Stimulated activated naive B cell treated with anti-CD40 and anti-IgM and Interleukin-4, amounts not matched to agents 10 μg/mL and 1 μg/mL and 100 μg/mL, for 72 hours (primary cell): ENCODE measurements around the gene SULT4A1.
A peak's percentile ranks its signal among the peaks of the same experiment; 100 is the strongest.
"Not testable (repeated sequence)": the region's sequence is repeated elsewhere in the genome, so short reads cannot be mapped to it uniquely, and the experiment has no call there.

Experiments
- ATAC-seq, 2 donors: fragments of 150-1000 bp; cut with Tn5 transposase; replicated peaks; 2 replicates each; pipeline ENCODE4 v1.10.0; 2021; ENCODE audit warnings: moderate library complexity in 1 of 2
- DNase-seq: peaks from one replicate; pipeline ENCODE4 v3.0.0; 2021
- H3K27ac Mint-ChIP-seq: one replicate; pipeline ENCODE4 v1.8.0; 2022; ENCODE audit warnings: mild to moderate bottlenecking, mixed read lengths
- H3K27me3 Mint-ChIP-seq, 2 donors: one replicate each; pipeline ENCODE4 v1.8.0; 2022; ENCODE audit warnings: mixed read lengths in 2 of 2
- H3K36me3 Mint-ChIP-seq, 2 donors: one replicate each; pipeline ENCODE4 v1.8.0; 2022; ENCODE audit warnings: mixed read lengths in 2 of 2, mild to moderate bottlenecking in 1 of 2
- H3K4me1 Mint-ChIP-seq, 2 donors: one replicate each; pipeline ENCODE4 v1.8.0; 2022; ENCODE audit warnings: mixed read lengths in 2 of 2, mild to moderate bottlenecking in 1 of 2
- H3K4me3 Mint-ChIP-seq, 2 donors: one replicate each; pipeline ENCODE4 v1.8.0; 2022; ENCODE audit warnings: mild to moderate bottlenecking in 2 of 2, mixed read lengths in 2 of 2, moderate library complexity in 1 of 2
- H3K9me3 Mint-ChIP-seq, 2 donors: one replicate each; pipeline ENCODE4 v1.8.0; 2022; ENCODE audit warnings: mixed read lengths in 2 of 2, mild to moderate bottlenecking in 1 of 2

The SULT4A1 gene

GRCh38 chr22:43883012-43883661 lies 20.8 kb upstream of the SULT4A1 start:
- no peak overlapping the region for H3K4me3 Mint-ChIP-seq
- DNase-seq = peak; percentile 31
- peaks cover 0 to 1% of the 10 kb centered on the region in 2 donors for H3K9me3 Mint-ChIP-seq
- H3K27me3 Mint-ChIP-seq = peaks cover 43 to 56% of the 10 kb centered on the region in 2 donors
- H3K36me3 Mint-ChIP-seq = no peaks in the 10 kb centered on the region
- no peak overlapping the region for H3K27ac Mint-ChIP-seq
- peak; percentile 81 to 84 for ATAC-seq
- peaks cover 4% of the 10 kb centered on the region in 2 donors for H3K4me1 Mint-ChIP-seq

- H3K27ac Mint-ChIP-seq = no peak overlapping the region
- no peak overlapping the region for H3K4me3 Mint-ChIP-seq
- peaks cover 48 to 60% of the 10 kb centered on the region in 2 donors for H3K27me3 Mint-ChIP-seq
- peaks cover 0 to 1% of the 10 kb centered on the region in 2 donors for H3K9me3 Mint-ChIP-seq
- DNase-seq = no peak
- H3K36me3 Mint-ChIP-seq = no peaks in the 10 kb centered on the region
- H3K4me1 Mint-ChIP-seq = peaks cover 4% of the 10 kb centered on the region in 2 donors
- ATAC-seq = no peak
Measured at GRCh38 chr22:43882122-43882767, 19.9 kb upstream of the SULT4A1 start.

GRCh38 chr22:43881091-43882061 lies 19.1 kb upstream of the SULT4A1 start:
- ATAC-seq = no peak
- Mint-ChIP-seq H3K9me3 (peaks cover 0 to 1% of the 10 kb centered on the region in 2 donors), H3K4me3 (no peak overlapping the region)

GRCh38 chr22:43880541-43880991 lies 18.3 kb upstream of the SULT4A1 start:
- H3K9me3 Mint-ChIP-seq = peaks cover 0 to 1% of the 10 kb centered on the region in 2 donors
- no peak for DNase-seq
- H3K36me3 Mint-ChIP-seq = no peaks in the 10 kb centered on the region
- ATAC-seq = no peak
- no peak overlapping the region for H3K27ac Mint-ChIP-seq
- no peak overlapping the region for H3K4me3 Mint-ChIP-seq
- H3K4me1 Mint-ChIP-seq = peaks cover 4% of the 10 kb centered on the region in 2 donors
- peaks cover 51 to 55% of the 10 kb centered on the region in 2 donors for H3K27me3 Mint-ChIP-seq

More at GRCh38 chr22:43881091-43882061, 19.1 kb upstream of the SULT4A1 start:
- Mint-ChIP-seq H3K4me1 (peaks cover 4% of the 10 kb centered on the region in 2 donors), H3K27ac (no peak overlapping the region), H3K27me3 (peaks cover 49 to 54% of the 10 kb centered on the region in 2 donors), H3K36me3 (no peaks in the 10 kb centered on the region)
- no peak for DNase-seq

GRCh38 chr22:43879901-43880540 lies 17.7 kb upstream of the SULT4A1 start:
- DNase-seq (no peak), ATAC-seq (no peak)
- no peak overlapping the region for H3K4me3 Mint-ChIP-seq
- H3K4me1 Mint-ChIP-seq = peaks cover 3 to 4% of the 10 kb centered on the region in 2 donors
- no peaks in the 10 kb centered on the region for H3K9me3 Mint-ChIP-seq
- H3K27me3 Mint-ChIP-seq = peaks cover 51 to 53% of the 10 kb centered on the region in 2 donors
- no peaks in the 10 kb centered on the region for H3K36me3 Mint-ChIP-seq
- no peak overlapping the region for H3K27ac Mint-ChIP-seq

- no peak for ATAC-seq
- no peak overlapping the region for H3K27ac Mint-ChIP-seq
- no peak for DNase-seq
- H3K36me3 Mint-ChIP-seq = no peaks in the 10 kb centered on the region
- peaks cover 56 to 57% of the 10 kb centered on the region in 2 donors for H3K27me3 Mint-ChIP-seq
- H3K4me3 Mint-ChIP-seq = no peak overlapping the region
- H3K9me3 Mint-ChIP-seq = peaks cover 0 to 2% of the 10 kb centered on the region in 2 donors
- H3K4me1 Mint-ChIP-seq = no peaks in the 10 kb centered on the region
Measured at GRCh38 chr22:43878831-43879550, 16.7 kb upstream of the SULT4A1 start.

GRCh38 chr22:43878079-43878795 lies 15.9 kb upstream of the SULT4A1 start:
- Mint-ChIP-seq H3K4me3 (no peak overlapping the region), H3K36me3 (no peaks in the 10 kb centered on the region), H3K27ac (no peak overlapping the region), H3K27me3 (peaks cover 62 to 63% of the 10 kb centered on the region in 2 donors), H3K9me3 (peaks cover 0 to 2% of the 10 kb centered on the region in 2 donors), H3K4me1 (no peaks in the 10 kb centered on the region)
- ATAC-seq = no peak
- DNase-seq = no peak

- H3K4me3 Mint-ChIP-seq = no peak overlapping the region
- peaks cover 58% of the 10 kb centered on the region in 2 donors for H3K27me3 Mint-ChIP-seq
- peaks cover under 1 to 3% of the 10 kb centered on the region in 2 donors for H3K9me3 Mint-ChIP-seq
- ATAC-seq (no peak), DNase-seq (no peak)
- no peaks in the 10 kb centered on the region for H3K36me3 Mint-ChIP-seq
- no peaks in the 10 kb centered on the region for H3K4me1 Mint-ChIP-seq
- H3K27ac Mint-ChIP-seq = no peak overlapping the region
Measured at GRCh38 chr22:43876866-43877509, 14.7 kb upstream of the SULT4A1 start.

GRCh38 chr22:43869799-43870198 lies 7.5 kb upstream of the SULT4A1 start:
- DNase-seq (no peak), ATAC-seq (no peak)
- peaks cover 26 to 31% of the 10 kb centered on the region in 2 donors for H3K27me3 Mint-ChIP-seq
- H3K4me1 Mint-ChIP-seq = no peaks in the 10 kb centered on the region
- peaks cover 12 to 16% of the 10 kb centered on the region in 2 donors for H3K9me3 Mint-ChIP-seq
- H3K4me3 Mint-ChIP-seq = no peak overlapping the region
- no peaks in the 10 kb centered on the region for H3K36me3 Mint-ChIP-seq
- no peak overlapping the region for H3K27ac Mint-ChIP-seq

- peaks cover 12 to 14% of the 10 kb centered on the region in 2 donors for H3K9me3 Mint-ChIP-seq
- not testable (repeated sequence) for H3K36me3 Mint-ChIP-seq, ATAC-seq, H3K4me1 Mint-ChIP-seq, H3K4me3 Mint-ChIP-seq, H3K27ac Mint-ChIP-seq, DNase-seq
- H3K27me3 Mint-ChIP-seq = peaks cover 26 to 32% of the 10 kb centered on the region in 2 donors
Measured at GRCh38 chr22:43869001-43869400, 6.7 kb upstream of the SULT4A1 start.

- H3K9me3 Mint-ChIP-seq = peaks cover 12 to 14% of the 10 kb centered on the region in 2 donors
- H3K36me3 Mint-ChIP-seq = no peaks in the 10 kb centered on the region
- H3K4me3 Mint-ChIP-seq = no peak overlapping the region
- H3K4me1 Mint-ChIP-seq = no peaks in the 10 kb centered on the region
- no peak for ATAC-seq
- no peak for DNase-seq
- H3K27me3 Mint-ChIP-seq = peaks cover 30 to 34% of the 10 kb centered on the region in 2 donors
- no peak overlapping the region for H3K27ac Mint-ChIP-seq
Measured at GRCh38 chr22:43867839-43868635, 5.7 kb upstream of the SULT4A1 start.

- Mint-ChIP-seq H3K4me1 (peaks cover 0 to 4% of the 10 kb centered on the region in 2 donors), H3K27ac (no peak overlapping the region), H3K9me3 (no peaks in the 10 kb centered on the region), H3K36me3 (no peaks in the 10 kb centered on the region), H3K4me3 (no peak overlapping the region), H3K27me3 (peaks cover 67 to 72% of the 10 kb centered on the region in 2 donors)
- ATAC-seq (no peak), DNase-seq (no peak)
Measured at GRCh38 chr22:43862882-43863202, 529 bp upstream of the SULT4A1 start.
